H1 (cell line): Measurements from ENCODE around the gene SPTBN4. TPM values are rescaled to one million over a fixed set of nuclear protein-coding genes. Genes with fewer than 3 reads are reported as not detected.

Experiments used
- CTCF ChIA-PET: fragments of 300-600 bp; sonication (Branson Sonifier 250); formaldehyde crosslinking; loops from one replicate; lab custom pipeline; 2021; ENCODE audit not compliant: partially characterized antibody; lab: Charles Lee
- POLR2A ChIA-PET: fragments of 300-600 bp; sonication (Branson Sonifier 250); formaldehyde crosslinking; loops from one replicate; lab custom pipeline; 2021; ENCODE audit warnings: inconsistent platforms; ENCODE audit not compliant: partially characterized antibody; lab: Charles Lee
- DNase-seq, 2 experiments: peaks; one replicate each; pipeline versions ENCODE4 v3.0.0 to v3.0.0-alpha.2; 2010 to 2022; ENCODE audit warnings: low spot score in 2 of 2, low read depth in 1 of 2, mixed read lengths in 1 of 2
- FAIRE-seq: peaks from 2 replicates; lab custom pipeline; 2011; peaks lifted over from hg19 to GRCh38; lab: Jason Lieb, UNC
- H2AFZ ChIP-seq: 2 replicates; pipeline ENCODE4 v1.8.1; 2012; ENCODE audit warnings: low read length, inconsistent platforms
- H2AK5ac ChIP-seq: 2 replicates; pipeline ENCODE4 v1.6.1; 2013; ENCODE audit warnings: low read depth, low read length
- H2BK120ac ChIP-seq: replicated peaks from 2 replicates; pipeline ENCODE3; 2013; ENCODE audit warnings: low read depth, low read length, inconsistent platforms
- H2BK12ac ChIP-seq: 2 replicates; pipeline ENCODE4 v1.6.1; 2013; ENCODE audit warnings: low read depth, low read length
- H2BK15ac ChIP-seq: 2 replicates; pipeline ENCODE4 v1.6.1; 2013; ENCODE audit warnings: low read length
- H2BK20ac ChIP-seq: 2 replicates; pipeline ENCODE4 v1.6.1; 2013; ENCODE audit warnings: low read length
- H2BK5ac ChIP-seq: 2 replicates; pipeline ENCODE4 v1.6.1; 2013; ENCODE audit warnings: low read depth, low read length
- H3K14ac ChIP-seq: 2 replicates; pipeline ENCODE4 v1.6.1; 2013; ENCODE audit warnings: inconsistent platforms; ENCODE audit not compliant: insufficient read length
- H3K18ac ChIP-seq: 2 replicates; pipeline ENCODE4 v1.6.1; 2013; ENCODE audit warnings: low read length; ENCODE audit errors: extremely low read depth
- H3K23ac ChIP-seq: 2 replicates; pipeline ENCODE4 v1.6.1; 2013; ENCODE audit warnings: inconsistent platforms; ENCODE audit not compliant: insufficient read length
- H3K23me2 ChIP-seq: 2 replicates; pipeline ENCODE4 v1.6.1; 2013; ENCODE audit warnings: low read depth, low read length
- H3K27ac ChIP-seq: 2 replicates; pipeline ENCODE4 v1.6.1; 2011; ENCODE audit warnings: low read depth, low read length, inconsistent platforms
- H3K27me3 ChIP-seq, 4 experiments: replicated peaks in 1 of 4; 1 replicate in 1 of 4; 2 replicates in 3 of 4; pipeline versions ENCODE4 v1.6.1 to v1.8.1; 2011 to 2013; ENCODE audit warnings: low read length in 3 of 4, mild to moderate bottlenecking in 3 of 4, inconsistent platforms in 2 of 4, mixed read lengths in 2 of 4, moderate library complexity in 1 of 4; ENCODE audit not compliant: control insufficient read depth in 3 of 4, insufficient read depth in 3 of 4; ENCODE audit errors: extremely low read depth in 1 of 4
- H3K36me3 ChIP-seq, 4 experiments: 2 replicates each; pipeline versions ENCODE4 v1.6.1 to v1.8.1; 2011 to 2013; ENCODE audit warnings: mild to moderate bottlenecking in 4 of 4, low read length in 3 of 4, moderate library complexity in 2 of 4, control low read depth in 1 of 4, inconsistent platforms in 1 of 4; ENCODE audit not compliant: insufficient read depth in 4 of 4, control insufficient read depth in 2 of 4
- H3K4ac ChIP-seq: replicated peaks from 2 replicates; pipeline ENCODE3; 2013; ENCODE audit warnings: low read length, low read depth, mixed read lengths, inconsistent platforms; ENCODE audit not compliant: insufficient read length
- H3K4me1 ChIP-seq, 4 experiments: replicated peaks in 1 of 4; 1 replicate in 1 of 4; 2 replicates in 3 of 4; pipeline versions ENCODE4 v1.6.1 to v1.8.1; 2011 to 2013; ENCODE audit warnings: low read length in 3 of 4, inconsistent platforms in 2 of 4, mixed read lengths in 1 of 4; ENCODE audit not compliant: insufficient read depth in 4 of 4, control insufficient read depth in 3 of 4
- H3K4me2 ChIP-seq, 2 experiments: 2 replicates each; pipeline versions ENCODE4 v1.6.1 to v1.8.1; 2011 to 2013; ENCODE audit warnings: low read depth in 2 of 2, low read length in 2 of 2, control low read depth in 1 of 2, inconsistent platforms in 1 of 2, mild to moderate bottlenecking in 1 of 2; ENCODE audit not compliant: insufficient read depth in 1 of 2
- H3K4me3 ChIP-seq, 4 experiments: fragments of 200-600, 300-600 bp in 1 of 4; sonication (generic), shearing (Covaris generic), sonication (Bioruptor Twin) in 1 of 4; 2 replicates each; pipeline versions ENCODE4 v1.5.1 to v1.8.1; 2011 to 2016; ENCODE audit warnings: low read length in 4 of 4, low read depth in 3 of 4, control low read depth in 2 of 4, inconsistent platforms in 2 of 4, mild to moderate bottlenecking in 2 of 4, mixed read lengths in 1 of 4, moderate library complexity in 1 of 4; ENCODE audit not compliant: insufficient read depth in 2 of 4; ENCODE audit errors: extremely low read depth in 1 of 4
- H3K56ac ChIP-seq: replicated peaks from 2 replicates; pipeline ENCODE3; 2013; ENCODE audit warnings: low read depth, mild to moderate bottlenecking, mixed read lengths, low read length, inconsistent platforms; ENCODE audit not compliant: insufficient read length
- H3K79me1 ChIP-seq: 2 replicates; pipeline ENCODE4 v1.6.1; 2013; ENCODE audit warnings: low read depth, low read length, control low read depth
- H3K79me2 ChIP-seq, 2 experiments: 2 replicates each; pipeline versions ENCODE4 v1.6.1 to v1.8.1; 2012 to 2013; ENCODE audit warnings: low read length in 2 of 2, mild to moderate bottlenecking in 2 of 2, inconsistent platforms in 1 of 2; ENCODE audit not compliant: insufficient read depth in 2 of 2, control insufficient read depth in 1 of 2
- H3K9ac ChIP-seq, 4 experiments: replicated peaks in 1 of 4; 1 replicate in 1 of 4; 2 replicates in 3 of 4; pipeline versions ENCODE4 v1.6.1 to v1.8.1; 2011 to 2013; ENCODE audit warnings: low read depth in 3 of 4, low read length in 3 of 4, control low read depth in 2 of 4, mild to moderate bottlenecking in 2 of 4, moderate library complexity in 2 of 4, inconsistent platforms in 1 of 4; ENCODE audit errors: extremely low read depth in 1 of 4
- H3K9me3 ChIP-seq, 2 experiments: 2 replicates each; pipeline versions ENCODE4 v1.6.1 to v1.8.1; 2012 to 2013; ENCODE audit warnings: mild to moderate bottlenecking in 2 of 2, moderate library complexity in 2 of 2, control low read depth in 1 of 2, inconsistent platforms in 1 of 2, low read depth in 1 of 2, low read length in 1 of 2, mixed read lengths in 1 of 2; ENCODE audit not compliant: insufficient read depth in 2 of 2
- H4K20me1 ChIP-seq, 2 experiments: replicated peaks in 1 of 2; 2 replicates each; pipeline versions ENCODE3 to v1.8.1; 2011 to 2013; ENCODE audit warnings: inconsistent platforms in 2 of 2, low read length in 2 of 2, mild to moderate bottlenecking in 1 of 2; ENCODE audit not compliant: insufficient read depth in 2 of 2, control insufficient read depth in 1 of 2
- H4K5ac ChIP-seq: 2 replicates; pipeline ENCODE4 v1.6.1; 2013; ENCODE audit warnings: low read length, low read depth, mixed read lengths, inconsistent platforms; ENCODE audit not compliant: insufficient read length
- H4K8ac ChIP-seq: 2 replicates; pipeline ENCODE4 v1.8.0; 2013; ENCODE audit warnings: mild to moderate bottlenecking, moderate library complexity, low read length, inconsistent platforms; ENCODE audit not compliant: insufficient read depth; ENCODE audit errors: extremely low read depth
- H4K91ac ChIP-seq: replicated peaks from 2 replicates; pipeline ENCODE3; 2013; ENCODE audit warnings: low read length, mixed read lengths, inconsistent platforms; ENCODE audit not compliant: insufficient read length
- ASH2L ChIP-seq: fragments of 200-600, 300-600 bp; sonication (generic); IDR thresholded peaks from one replicate; pipeline ENCODE4 v1.7.1; 2017; ENCODE audit warnings: low read length
- EGR1 ChIP-seq: IDR thresholded peaks from 2 replicates; pipeline ENCODE4 v1.6.1; 2011; ENCODE audit warnings: low read depth, low read length, borderline replicate concordance
- EP300 ChIP-seq, 2 experiments: IDR thresholded peaks; 1 replicate in 1 of 2; 2 replicates in 1 of 2; pipeline ENCODE4 v1.6.1; 2011 to 2012; ENCODE audit warnings: low read depth in 2 of 2, low read length in 2 of 2, mild to moderate bottlenecking in 2 of 2, borderline replicate concordance in 1 of 2, inconsistent platforms in 1 of 2, moderate library complexity in 1 of 2
- KDM1A ChIP-seq: fragments of 200-600, 300-600 bp; sonication (generic); IDR thresholded peaks from 2 replicates; pipeline ENCODE4 v1.7.1; 2016; ENCODE audit warnings: mild to moderate bottlenecking, low read length, borderline replicate concordance
- KDM4A ChIP-seq: IDR thresholded peaks from one replicate; pipeline ENCODE4 v1.7.1; 2012; ENCODE audit warnings: low read depth, mild to moderate bottlenecking, moderate library complexity, low read length, inconsistent platforms; ENCODE audit not compliant: severe bottlenecking
- RBBP5 ChIP-seq: IDR thresholded peaks from 2 replicates; pipeline ENCODE4 v1.7.1; 2012; ENCODE audit warnings: low read depth, mild to moderate bottlenecking, inconsistent platforms, low read length, moderate library complexity, borderline replicate concordance
- SUZ12 ChIP-seq: fragments of 200-600 bp; sonication (generic); IDR thresholded peaks from 2 replicates; pipeline ENCODE4 v1.6.1; 2012; ENCODE audit warnings: mild to moderate bottlenecking, inconsistent platforms, low read length, moderate library complexity, mixed read lengths
- YY1 ChIP-seq: IDR thresholded peaks from 2 replicates; pipeline ENCODE4 v1.6.1; 2011; ENCODE audit warnings: low read depth, mild to moderate bottlenecking, low read length
- ZNF274 ChIP-seq: IDR thresholded peaks from 2 replicates; pipeline ENCODE4 v1.7.0; 2012; ENCODE audit warnings: low read length, borderline replicate concordance; ENCODE audit errors: extremely low read depth
- WGBS, 2 experiments: shearing (Covaris generic) in 1 of 2; methylation state at CpG; one replicate each; pipeline versions ENCODE4 v1.1.6 to v1.1.7; 2013 to 2015; ENCODE audit warnings: low lambda C conversion rate in 2 of 2, mixed read lengths in 2 of 2, inconsistent platforms in 1 of 2, low coverage in 1 of 2, missing lambda C conversion rate in 1 of 2; ENCODE audit not compliant: insufficient replicate concordance in 2 of 2, insufficient coverage in 1 of 2, insufficient read length in 1 of 2; ENCODE audit errors: extremely low coverage in 1 of 2, missing lambda C conversion rate in 1 of 2; 5-methylcytosine and 5-hydroxymethylcytosine counted together
- polyA plus RNA-seq, 7 experiments: library from polyadenylated mRNA; depleted of rRNA in 3 of 7; stranded (reverse) in 5 of 7; unstranded in 2 of 7; fragments of >200 nt in 5 of 7; fragments of 200-250 nt in 2 of 7; gene quantifications; 1 replicate in 5 of 7; 2 replicates in 1 of 7; 4 replicates in 1 of 7; pipeline versions ENCODE4 v1.2.1 to v1.2.3, GENCODE V29; 2011 to 2013; ENCODE audit warnings: missing spikeins in 2 of 7, mixed read lengths in 2 of 7
- total RNA-seq: library from RNA; stranded (reverse); fragmentation: NEBNext Ultra II Directional; extraction: Animal tissue kit (Norgen Biotek cat#: 25700); gene quantifications from 2 replicates; pipeline ENCODE4 v1.2.1, GENCODE V29; 2021

SPTBN4 gene
- total and polyA plus RNA-seq, 2 of the 8 experiments (the other 6 are each of a cell fraction or from before 2014, with no cell fraction given) = 1.9 to 3.0 TPM

DNA sequence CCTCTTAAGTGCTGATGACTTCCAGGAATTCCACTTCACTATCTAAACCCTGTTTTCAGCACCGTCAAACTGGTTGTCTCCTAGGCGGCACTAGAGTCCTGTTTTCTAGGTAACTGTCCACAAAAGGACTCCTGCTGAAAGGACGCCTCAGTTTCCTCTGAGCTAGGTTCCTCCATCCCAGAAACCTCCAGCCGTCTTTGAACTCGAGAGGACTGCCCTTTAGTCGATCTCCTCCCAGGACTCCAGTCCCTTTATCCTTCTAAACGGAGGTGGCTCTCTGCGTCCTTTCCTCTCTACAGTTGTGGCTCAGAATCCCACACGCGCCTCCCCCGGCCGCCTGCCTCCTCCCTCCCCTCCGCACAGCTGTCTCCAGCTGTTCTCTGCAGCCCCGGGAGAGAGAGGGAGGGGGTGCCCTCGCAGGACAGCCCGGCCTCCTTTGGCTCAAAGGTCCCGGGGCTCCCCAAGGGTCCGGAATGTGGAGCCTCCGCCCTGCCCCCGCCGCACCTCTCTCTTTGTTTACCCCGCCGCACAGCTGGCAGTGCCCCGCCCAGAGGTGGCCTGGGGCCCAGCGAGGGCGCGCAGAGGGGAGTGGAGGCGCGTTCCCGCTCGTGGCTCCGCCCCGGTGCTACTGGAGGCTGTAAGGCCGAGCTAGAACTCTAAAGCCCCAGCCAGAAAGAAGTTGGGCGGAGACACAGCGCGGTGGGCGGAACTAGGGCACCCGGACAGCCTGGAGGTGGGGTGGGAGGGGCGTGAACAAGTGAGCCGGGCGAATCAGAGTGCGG, 136.8 kb downstream of the SPTBN4 start:
- no peak overlapping the region for H3K4ac ChIP-seq
- H3K9ac ChIP-seq = 0 out of 7 replicates have a peak overlapping the region, but pooled peaks of 1 of the 4 experiments have one; percentile 3
- TF ChIP-seq ASH2L (peak; percentile 56), ZNF274 (no peak), EGR1 (peak; percentile 53; the same call in 1 of the 2 replicates), YY1 (0 out of 2 replicates have a peak, but pooled peaks have one; percentile 57), KDM1A (no peak), SUZ12 (no peak), RBBP5 (0 out of 2 replicates have a peak, but pooled peaks have one; percentile 2), KDM4A (peak; percentile 59), EP300 (IDR thresholded peaks at IDR 0.05; ENCODE audit: borderline replicate concordance in 1 of 2, low read depth in 2 of 2, low read length in 2 of 2) (peak in 1 of 2 experiments; percentile 73; a peak in 1 of 3 replicates)

More for the DNA sequence above, 136.8 kb downstream of the SPTBN4 start:
- Histone ChIP-seq H3K79me2 (no peaks in the 10 kb centered on the region), H3K36me3 (no peaks in the 10 kb centered on the region; a peak in 1 of 8 replicates), H2BK5ac (peak overlapping the region; percentile 71; the same call in 1 of the 2 replicates), H4K91ac (no peak overlapping the region), H3K56ac (no peak overlapping the region), H3K4me2 (peak overlapping the region; percentile 75 to 84), H4K8ac (no peak overlapping the region), H3K27me3 (peaks cover 13 to 57% (median 52%) of the 10 kb centered on the region in 4 experiments), H3K9me3 (no peaks in the 10 kb centered on the region), H3K14ac (no peak overlapping the region), H2BK20ac (no peak overlapping the region), H2BK120ac (no peak overlapping the region), H3K27ac (no peak overlapping the region), H4K20me1 (peaks cover 7 to 12% of the 10 kb centered on the region in 2 experiments), H3K4me1 (peaks cover 9 to 43% (median 27%) of the 10 kb centered on the region in 4 experiments), H4K5ac (peak overlapping the region; percentile 0), H2BK12ac (no peak overlapping the region), H3K23me2 (peaks cover 24% of the 10 kb centered on the region; the same call in 1 of the 2 replicates), H3K23ac (no peak overlapping the region), H3K18ac (peak overlapping the region; percentile 4; the same call in 1 of the 2 replicates), H3K79me1 (0 out of 2 replicates have a peak, but pooled peaks cover 2% of the 10 kb centered on the region), H3K4me3 (peak overlapping the region; percentile 10 to 65 (median 17); a peak in 6 of 8 replicates), H2AFZ (no peak overlapping the region), H2AK5ac (no peak overlapping the region), H2BK15ac (no peak overlapping the region)
- ChIA-PET CTCF (interaction anchor here (0.6 to 11.3 kb wide), 29 partner anchors 9 to 148 kb away, joined by 3 to 100 read pairs (median 10); no protein-coding TSS in a partner anchor), POLR2A (interaction anchor here (0.6 to 4.4 kb wide), 10 partner anchors 9 to 178 kb away, joined by 3 to 30 read pairs (median 6); partner anchors contain the start of gene SERTAD1)
- WGBS, 2 experiments = 1% methylated on average over 40 of the region's 43 CpGs; no CpG with 5 or more reads in 1 of the 2 experiments
- peak; percentile 97 to 99 for DNase-seq
- peak; percentile 91 for FAIRE-seq
